ENCODE results near the gene BTBD9. TPM values are rescaled to one million over a fixed set of nuclear protein-coding genes. Genes with fewer than 3 reads are reported as not detected.
A peak's percentile ranks its signal among the peaks of the same experiment; 100 is the strongest.

The BTBD9 gene
- total and polyA plus RNA-seq, 2 experiments from 2014 or later = 13.0 to 17.0 TPM

DNA sequence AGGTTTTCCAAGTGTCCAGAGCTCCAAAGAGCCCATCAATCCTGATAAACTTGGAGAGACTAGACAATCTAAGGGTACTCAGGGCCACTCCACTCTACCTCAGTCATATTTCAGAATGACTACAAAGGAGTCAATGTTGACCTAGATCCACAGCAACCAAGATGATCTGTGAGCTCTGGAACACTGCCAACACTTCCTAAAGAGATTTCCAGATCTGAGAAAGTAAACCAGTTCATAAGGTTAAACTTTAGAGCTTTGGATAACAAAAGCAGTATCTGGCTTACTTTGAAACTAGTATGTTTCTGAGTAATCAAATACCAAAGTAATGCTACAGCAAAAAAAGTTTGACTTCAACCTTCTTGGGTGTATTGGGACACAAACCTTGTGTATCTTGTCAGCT lies 122.7 kb downstream of the BTBD9 start:
- peak; percentile 30 for DNase-seq (ENCODE audit: low spot score)

DNA sequence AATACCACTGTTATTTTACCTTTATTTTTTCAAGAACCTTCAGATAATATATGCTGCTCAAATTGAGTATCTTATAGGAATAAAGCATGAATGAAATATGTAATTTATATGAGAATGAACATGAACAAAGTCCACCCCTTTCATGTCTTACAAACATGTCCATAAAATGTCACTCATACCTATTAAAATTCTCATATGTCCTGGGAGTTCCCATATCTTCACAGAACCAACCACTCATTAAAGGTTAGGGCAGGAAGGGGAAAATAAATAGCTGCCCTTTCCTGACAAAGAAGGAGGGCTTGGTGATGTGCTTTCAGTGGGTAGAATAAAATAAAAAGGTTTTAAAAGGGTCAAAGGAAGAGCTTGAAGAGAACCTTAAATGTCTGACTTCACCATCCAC lies 125.3 kb downstream of the BTBD9 start:
- Histone ChIP-seq H3K9me2 (replicated peaks; ENCODE audit: insufficient read depth) (no peaks in the 10 kb centered on the region), H3K79me2 (no peaks in the 10 kb centered on the region), H3K27ac (no peak overlapping the region), H3K4me3 (no peak overlapping the region), H3K4me2 (no peak overlapping the region), H2AFZ (no peak overlapping the region), H3K27me3 (no peaks in the 10 kb centered on the region), H3K36me3 (replicated peaks; ENCODE audit: insufficient read depth, low read depth) (no peaks in the 10 kb centered on the region), H3K4me1 (ENCODE audit: insufficient read depth) (peaks cover 6% of the 10 kb centered on the region), H3K9me3 (ENCODE audit: low read depth) (no peaks in the 10 kb centered on the region), H4K20me1 (ENCODE audit: insufficient read depth, poor library complexity, severe bottlenecking) (no peaks in the 10 kb centered on the region)
- DNase-seq (ENCODE audit: low spot score) = no peak
- TF ChIP-seq EZH2phosphoT487 (IDR thresholded peaks at IDR 0.05; ENCODE audit: low read depth, severe bottlenecking, unreplicated experiment) (no peak), EZH2 (IDR thresholded peaks at IDR 0.05; ENCODE audit: borderline replicate concordance) (no peak)
- TF ChIP-seq, protein P1, sequence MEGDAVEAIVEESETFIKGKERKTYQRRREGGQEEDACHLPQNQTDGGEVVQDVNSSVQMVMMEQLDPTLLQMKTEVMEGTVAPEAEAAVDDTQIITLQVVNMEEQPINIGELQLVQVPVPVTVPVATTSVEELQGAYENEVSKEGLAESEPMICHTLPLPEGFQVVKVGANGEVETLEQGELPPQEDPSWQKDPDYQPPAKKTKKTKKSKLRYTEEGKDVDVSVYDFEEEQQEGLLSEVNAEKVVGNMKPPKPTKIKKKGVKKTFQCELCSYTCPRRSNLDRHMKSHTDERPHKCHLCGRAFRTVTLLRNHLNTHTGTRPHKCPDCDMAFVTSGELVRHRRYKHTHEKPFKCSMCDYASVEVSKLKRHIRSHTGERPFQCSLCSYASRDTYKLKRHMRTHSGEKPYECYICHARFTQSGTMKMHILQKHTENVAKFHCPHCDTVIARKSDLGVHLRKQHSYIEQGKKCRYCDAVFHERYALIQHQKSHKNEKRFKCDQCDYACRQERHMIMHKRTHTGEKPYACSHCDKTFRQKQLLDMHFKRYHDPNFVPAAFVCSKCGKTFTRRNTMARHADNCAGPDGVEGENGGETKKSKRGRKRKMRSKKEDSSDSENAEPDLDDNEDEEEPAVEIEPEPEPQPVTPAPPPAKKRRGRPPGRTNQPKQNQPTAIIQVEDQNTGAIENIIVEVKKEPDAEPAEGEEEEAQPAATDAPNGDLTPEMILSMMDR (IDR thresholded peaks at IDR 0.05; ENCODE audit: poor library complexity) = no peak

More for the DNA sequence above, 122.7 kb downstream of the BTBD9 start:
- Histone ChIP-seq H3K9me3 (ENCODE audit: low read depth) (no peaks in the 10 kb centered on the region), H3K27me3 (no peaks in the 10 kb centered on the region), H3K36me3 (replicated peaks; ENCODE audit: insufficient read depth, low read depth) (no peaks in the 10 kb centered on the region), H3K4me1 (ENCODE audit: insufficient read depth) (no peaks in the 10 kb centered on the region), H2AFZ (no peak overlapping the region), H4K20me1 (ENCODE audit: insufficient read depth, poor library complexity, severe bottlenecking) (no peaks in the 10 kb centered on the region), H3K4me3 (no peak overlapping the region), H3K79me2 (no peaks in the 10 kb centered on the region), H3K27ac (no peak overlapping the region), H3K4me2 (no peak overlapping the region), H3K9me2 (replicated peaks; ENCODE audit: insufficient read depth) (no peaks in the 10 kb centered on the region)
- no peak for TF ChIP-seq EZH2phosphoT487 (IDR thresholded peaks at IDR 0.05; ENCODE audit: low read depth, severe bottlenecking, unreplicated experiment)
- TF ChIP-seq, protein P1 (IDR thresholded peaks at IDR 0.05; ENCODE audit: poor library complexity) = no peak
- TF ChIP-seq EZH2 (IDR thresholded peaks at IDR 0.05; ENCODE audit: borderline replicate concordance) = no peak

DNA sequence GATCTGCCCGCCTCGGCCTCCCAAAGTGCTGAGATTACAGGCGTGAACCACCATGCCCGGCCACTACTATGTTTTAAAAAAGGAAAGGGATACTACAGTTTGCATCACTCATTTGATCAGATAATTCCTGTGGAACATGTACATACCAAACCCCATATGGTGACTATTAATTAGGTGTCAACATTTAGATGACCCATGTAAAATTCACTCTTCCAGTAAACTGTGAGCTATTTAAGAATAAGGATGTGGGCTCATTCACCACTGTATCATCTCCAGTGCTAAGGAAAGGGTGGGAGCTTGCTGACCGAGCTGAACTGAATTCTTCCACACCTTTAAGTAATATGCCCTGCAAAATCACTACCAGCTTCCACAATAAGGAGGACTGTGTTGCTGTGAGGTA lies 127.5 kb downstream of the BTBD9 start:
- H3K27me3 ChIP-seq = no peaks in the 10 kb centered on the region
- H3K4me1 ChIP-seq (ENCODE audit: insufficient read depth) = peaks cover 16% of the 10 kb centered on the region
- no peak for DNase-seq (ENCODE audit: low spot score)
- TF ChIP-seq EZH2phosphoT487 (IDR thresholded peaks at IDR 0.05; ENCODE audit: low read depth, severe bottlenecking, unreplicated experiment) (no peak), EZH2 (IDR thresholded peaks at IDR 0.05; ENCODE audit: borderline replicate concordance) (no peak)
- TF ChIP-seq, protein P1 (IDR thresholded peaks at IDR 0.05; ENCODE audit: poor library complexity) = no peak
- no peaks in the 10 kb centered on the region for H3K79me2 ChIP-seq
- no peaks in the 10 kb centered on the region for H4K20me1 ChIP-seq (ENCODE audit: insufficient read depth, poor library complexity, severe bottlenecking)
- H3K4me3 ChIP-seq = no peak overlapping the region
- H2AFZ ChIP-seq = no peak overlapping the region
- no peak overlapping the region for H3K4me2 ChIP-seq
- no peak overlapping the region for H3K27ac ChIP-seq
- H3K9me3 ChIP-seq (ENCODE audit: low read depth) = no peaks in the 10 kb centered on the region
- WGBS (ENCODE audit: low lambda C conversion rate, missing lambda C conversion rate) = 94% methylated on average over 5 of the region's 5 CpGs
- no peaks in the 10 kb centered on the region for H3K36me3 ChIP-seq (replicated peaks; ENCODE audit: insufficient read depth, low read depth)
- H3K9me2 ChIP-seq (replicated peaks; ENCODE audit: insufficient read depth) = no peaks in the 10 kb centered on the region

DNA sequence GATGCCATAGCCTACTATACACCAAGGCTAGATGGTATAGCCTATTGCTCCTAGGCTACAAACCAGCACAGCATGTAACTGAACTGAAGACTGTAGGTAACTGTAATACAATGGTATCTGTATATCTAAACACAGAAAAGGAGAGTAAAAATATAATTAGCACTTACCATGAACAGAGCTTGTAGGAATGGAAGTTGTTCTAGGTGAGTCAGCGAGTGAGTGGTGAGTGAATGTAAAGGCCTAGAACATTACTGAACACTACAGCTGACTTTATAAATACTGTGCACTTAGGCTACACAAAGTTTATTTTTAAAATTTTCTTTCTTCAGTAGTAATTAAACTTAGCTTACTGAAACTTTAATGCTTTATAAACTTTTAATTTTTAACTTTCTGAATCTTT lies 129.5 kb downstream of the BTBD9 start:
- Histone ChIP-seq H2AFZ (no peak overlapping the region), H3K4me3 (no peak overlapping the region), H3K9me2 (replicated peaks; ENCODE audit: insufficient read depth) (no peaks in the 10 kb centered on the region), H3K4me2 (no peak overlapping the region), H3K9me3 (ENCODE audit: low read depth) (no peaks in the 10 kb centered on the region), H4K20me1 (ENCODE audit: insufficient read depth, poor library complexity, severe bottlenecking) (no peaks in the 10 kb centered on the region), H3K27ac (peak overlapping the region; percentile 5), H3K4me1 (ENCODE audit: insufficient read depth) (peaks cover 16% of the 10 kb centered on the region), H3K79me2 (no peaks in the 10 kb centered on the region), H3K36me3 (replicated peaks; ENCODE audit: insufficient read depth, low read depth) (no peaks in the 10 kb centered on the region), H3K27me3 (no peaks in the 10 kb centered on the region)
- DNase-seq (ENCODE audit: low spot score) = no peak
- TF ChIP-seq EZH2 (IDR thresholded peaks at IDR 0.05; ENCODE audit: borderline replicate concordance) = no peak
- no peak for TF ChIP-seq EZH2phosphoT487 (IDR thresholded peaks at IDR 0.05; ENCODE audit: low read depth, severe bottlenecking, unreplicated experiment)
- TF ChIP-seq, protein P1 (IDR thresholded peaks at IDR 0.05; ENCODE audit: poor library complexity) = no peak
- 95% methylated on average over 1 of the region's 1 CpG for WGBS (ENCODE audit: low lambda C conversion rate, missing lambda C conversion rate)

All from hepatocyte (in vitro differentiated cells).